H9 (cell line): ENCODE measurements around the gene ZNF423. TPM values are rescaled to one million over a fixed set of nuclear protein-coding genes. Genes with fewer than 3 reads are reported as not detected.
A peak's percentile ranks its signal among the peaks of the same experiment; 100 is the strongest.

Source experiments
- DNase-seq: peaks from one replicate; pipeline ENCODE4 v3.0.0-alpha.2; 2017
- H2AFZ ChIP-seq: one replicate; pipeline ENCODE4 v1.6.1; 2013; ENCODE audit warnings: mild to moderate bottlenecking, low read length, control low read depth, moderate library complexity
- H2AK5ac ChIP-seq: 2 replicates; pipeline ENCODE4 v1.6.1; 2013; ENCODE audit warnings: low read length, control low read depth, mixed read lengths; ENCODE audit not compliant: insufficient read length
- H2BK120ac ChIP-seq: one replicate; pipeline ENCODE4 v1.6.1; 2013; ENCODE audit warnings: low read depth, mild to moderate bottlenecking, low read length, control low read depth, inconsistent platforms; ENCODE audit not compliant: poor library complexity, severe bottlenecking
- H2BK12ac ChIP-seq: 2 replicates; pipeline ENCODE4 v1.6.1; 2013; ENCODE audit warnings: low read length, control low read depth, mixed read lengths, low read depth; ENCODE audit not compliant: insufficient read length
- H2BK15ac ChIP-seq: 2 replicates; pipeline ENCODE4 v1.6.1; 2013; ENCODE audit warnings: low read depth, low read length, control low read depth
- H2BK20ac ChIP-seq: one replicate; pipeline ENCODE4 v1.6.1; 2013; ENCODE audit warnings: low read depth, mild to moderate bottlenecking, low read length, control low read depth, inconsistent platforms; ENCODE audit not compliant: poor library complexity, severe bottlenecking
- H2BK5ac ChIP-seq: 2 replicates; pipeline ENCODE4 v1.6.1; 2013; ENCODE audit warnings: low read length, control low read depth, mixed read lengths; ENCODE audit not compliant: insufficient read length
- H3K14ac ChIP-seq: 2 replicates; pipeline ENCODE4 v1.6.1; 2013; ENCODE audit warnings: low read length, control low read depth; ENCODE audit not compliant: insufficient read depth
- H3K18ac ChIP-seq: 2 replicates; pipeline ENCODE4 v1.6.1; 2013; ENCODE audit warnings: low read depth, mild to moderate bottlenecking, mixed read lengths, low read length, control low read depth; ENCODE audit not compliant: insufficient read length
- H3K23ac ChIP-seq: 2 replicates; pipeline ENCODE4 v1.6.1; 2013; ENCODE audit warnings: low read length, control low read depth, mixed read lengths, low read depth; ENCODE audit not compliant: insufficient read length
- H3K23me2 ChIP-seq: 2 replicates; pipeline ENCODE4 v1.6.1; 2013; ENCODE audit warnings: low read depth, mild to moderate bottlenecking, mixed read lengths, low read length, control low read depth; ENCODE audit not compliant: insufficient read length, poor library complexity, severe bottlenecking
- H3K27ac ChIP-seq: 2 replicates; pipeline ENCODE4 v1.5.1; 2013; ENCODE audit warnings: low read length, control low read depth, mixed read lengths, low read depth; ENCODE audit not compliant: insufficient read length
- H3K27me3 ChIP-seq: 2 replicates; pipeline ENCODE4 v1.6.1; 2013; ENCODE audit warnings: low read length, control low read depth, inconsistent platforms; ENCODE audit not compliant: insufficient read depth
- H3K4ac ChIP-seq: 2 replicates; pipeline ENCODE4 v1.6.1; 2013; ENCODE audit warnings: low read depth, mild to moderate bottlenecking, control low read depth, inconsistent platforms, low read length, moderate library complexity
- H3K4me1 ChIP-seq: 2 replicates; pipeline ENCODE4 v1.6.1; 2013; ENCODE audit warnings: low read length, control low read depth, inconsistent platforms; ENCODE audit not compliant: insufficient read depth
- H3K4me2 ChIP-seq: 2 replicates; pipeline ENCODE4 v1.6.1; 2013; ENCODE audit warnings: low read length, control low read depth, mixed read lengths; ENCODE audit not compliant: insufficient read length, insufficient read depth
- H3K56ac ChIP-seq: 2 replicates; pipeline ENCODE4 v1.6.1; 2013; ENCODE audit warnings: low read depth, mild to moderate bottlenecking, mixed read lengths, low read length, control low read depth; ENCODE audit not compliant: insufficient read length
- H3K79me1 ChIP-seq: 2 replicates; pipeline ENCODE4 v1.6.1; 2013; ENCODE audit warnings: low read depth, mild to moderate bottlenecking, moderate library complexity, low read length, control low read depth, inconsistent platforms; ENCODE audit not compliant: insufficient read depth, poor library complexity, severe bottlenecking
- H3K79me2 ChIP-seq: 2 replicates; pipeline ENCODE4 v1.6.1; 2013; ENCODE audit warnings: low read length, control low read depth, inconsistent platforms; ENCODE audit not compliant: insufficient read depth
- H3K9ac ChIP-seq: 2 replicates; pipeline ENCODE4 v1.6.1; 2013; ENCODE audit warnings: low read length, control low read depth, mixed read lengths; ENCODE audit not compliant: insufficient read length; ENCODE audit errors: extremely low read depth
- H3K9me3 ChIP-seq: one replicate; pipeline ENCODE4 v1.6.1; 2013; ENCODE audit warnings: low read depth, low read length, inconsistent platforms; ENCODE audit not compliant: control insufficient read depth
- H3T11ph ChIP-seq: one replicate; pipeline ENCODE4 v1.6.1; 2013; ENCODE audit warnings: mild to moderate bottlenecking, low read length, control low read depth, inconsistent platforms
- H4K20me1 ChIP-seq: one replicate; pipeline ENCODE4 v1.6.1; 2013; ENCODE audit not compliant: control insufficient read depth, insufficient read length, insufficient read depth
- H4K5ac ChIP-seq: 2 replicates; pipeline ENCODE4 v1.6.1; 2013; ENCODE audit warnings: low read depth, mild to moderate bottlenecking, mixed read lengths, low read length, control low read depth; ENCODE audit not compliant: insufficient read length
- H4K8ac ChIP-seq: replicated peaks from 2 replicates; pipeline ENCODE4 v1.6.1; 2013; ENCODE audit warnings: low read length, control low read depth, mixed read lengths, low read depth; ENCODE audit not compliant: insufficient read length
- H4K91ac ChIP-seq: 2 replicates; pipeline ENCODE4 v1.6.1; 2013; ENCODE audit warnings: low read depth, mild to moderate bottlenecking, moderate library complexity, mixed read lengths, low read length, control low read depth; ENCODE audit not compliant: insufficient read length
- H3K27ac Mint-ChIP-seq, 3 experiments: 2 replicates in 2 of 3; 3 replicates in 1 of 3; pipeline ENCODE4 v1.8.0; 2020 to 2021; ENCODE audit warnings: mixed read lengths in 3 of 3, mild to moderate bottlenecking in 1 of 3, moderate library complexity in 1 of 3
- H3K27me3 Mint-ChIP-seq: 2 replicates; pipeline ENCODE4 v1.8.0; 2021; ENCODE audit warnings: low read depth, mild to moderate bottlenecking, moderate library complexity, mixed read lengths
- H3K36me3 Mint-ChIP-seq, 3 experiments: 2 replicates in 2 of 3; 3 replicates in 1 of 3; pipeline ENCODE4 v1.8.0; 2020 to 2021; ENCODE audit warnings: low read depth in 3 of 3, mixed read lengths in 3 of 3; ENCODE audit not compliant: insufficient read depth in 1 of 3
- H3K4me1 Mint-ChIP-seq, 2 experiments: 2 replicates each; pipeline ENCODE4 v1.8.0; 2020; ENCODE audit warnings: mixed read lengths in 2 of 2
- H3K4me3 Mint-ChIP-seq, 2 experiments: 2 replicates in 1 of 2; 3 replicates in 1 of 2; pipeline ENCODE4 v1.8.0; 2020 to 2021; ENCODE audit warnings: mild to moderate bottlenecking in 2 of 2, mixed read lengths in 2 of 2, moderate library complexity in 1 of 2
- H3K9me3 Mint-ChIP-seq, 2 experiments: 2 replicates in 1 of 2; 3 replicates in 1 of 2; pipeline ENCODE4 v1.8.0; 2020; ENCODE audit warnings: mild to moderate bottlenecking in 2 of 2, mixed read lengths in 2 of 2, moderate library complexity in 1 of 2
- CTCF ChIP-seq: fragments of 200-600 bp; sonication (generic); conservative IDR thresholded peaks from 3 replicates; pipeline ENCODE4 v1.8.0; 2021; ENCODE audit warnings: antibody characterized with exemption, mild to moderate bottlenecking
- WGBS: extraction: QIAGEN DNeasy Blood & Tissue Kit; methylation state at CpG from one replicate; pipeline ENCODE4 v1.1.7; 2013; ENCODE audit warnings: missing lambda C conversion rate, low lambda C conversion rate, mixed read lengths; ENCODE audit not compliant: insufficient read length; ENCODE audit errors: extremely low coverage; 5-methylcytosine and 5-hydroxymethylcytosine counted together
- total RNA-seq: library from RNA; stranded (reverse); gene quantifications from 2 replicates; pipeline ENCODE4 v1.2.1, GENCODE V29; 2021

The ZNF423 gene
- total RNA-seq, 1 experiment from 2014 or later, result 51.5 TPM

- peaks cover 12% of the 10 kb centered on the region; the same call in 1 of the 2 replicates for H3K4me1 ChIP-seq
- no peak overlapping the region for H3T11ph ChIP-seq
- no peaks in the 10 kb centered on the region; the same call in 1 of the 2 replicates for H3K79me2 ChIP-seq
- no peak overlapping the region for H3K4ac ChIP-seq
- H4K91ac ChIP-seq, result no peak overlapping the region
- H2BK5ac ChIP-seq, result no peak overlapping the region
- no peaks in the 10 kb centered on the region for H3K79me1 ChIP-seq
- H2AFZ ChIP-seq, result no peak overlapping the region
- H4K5ac ChIP-seq, result no peak overlapping the region
- H3K4me3 Mint-ChIP-seq, result no peak overlapping the region
- H3K27me3 Mint-ChIP-seq, result no peaks in the 10 kb centered on the region
- no peaks in the 10 kb centered on the region for H3K27me3 ChIP-seq
- no peak overlapping the region for H2BK12ac ChIP-seq
- peaks cover 14 to 25% of the 10 kb centered on the region in 2 experiments for H3K4me1 Mint-ChIP-seq
- no peak overlapping the region for H2AK5ac ChIP-seq
- H3K9ac ChIP-seq, result no peak overlapping the region
- no peaks in the 10 kb centered on the region for H3K9me3 ChIP-seq
- H4K20me1 ChIP-seq, result no peaks in the 10 kb centered on the region
- peak overlapping the region in 1 of 3 experiments; percentile 67; a peak in 1 of 7 replicates for H3K27ac Mint-ChIP-seq
- no peak overlapping the region for H3K18ac ChIP-seq
- H4K8ac ChIP-seq, result no peak overlapping the region
- H3K56ac ChIP-seq, result no peak overlapping the region
- no peak overlapping the region for H2BK120ac ChIP-seq
- no CpG with 5 or more reads among the region's 12 CpGs for whole genome bisulfite sequencing
- H3K23ac ChIP-seq, result no peak overlapping the region
- no peaks in the 10 kb centered on the region for H3K23me2 ChIP-seq
- no peak overlapping the region for H3K14ac ChIP-seq
- no peak overlapping the region for H3K27ac ChIP-seq
- no peak for TF ChIP-seq CTCF
- H3K9me3 Mint-ChIP-seq, result no peaks in the 10 kb centered on the region
- H2BK20ac ChIP-seq, result no peak overlapping the region
- DNase-seq, result no peak
- H2BK15ac ChIP-seq, result no peak overlapping the region
- H3K4me2 ChIP-seq, result no peak overlapping the region
- peaks cover 5 to 15% (median 8%) of the 10 kb centered on the region in 3 experiments for H3K36me3 Mint-ChIP-seq
These were observed 75.5 kb downstream of the ZNF423 start for GRCh38 chr16:49780433-49780832.
